Pons (tissue), 1 donor: ENCODE results near the gene DOK7.
"Not testable (repeated sequence)": the region's sequence is repeated elsewhere in the genome, so short reads cannot be mapped to it uniquely, and the experiment has no call there.

Source experiments
- DNase-seq: peaks from one replicate; pipeline ENCODE4 v3.0.0-alpha.2; 2016; ENCODE audit warnings: low spot score

The DOK7 gene

GRCh38 chr4:3502941-3503936 lies 40.1 kb downstream of the DOK7 start:
- DNase-seq, result no peak

- DNase-seq, result no peak
Observed at GRCh38 chr4:3505231-3505630, 42.1 kb downstream of the DOK7 start.

DNA sequence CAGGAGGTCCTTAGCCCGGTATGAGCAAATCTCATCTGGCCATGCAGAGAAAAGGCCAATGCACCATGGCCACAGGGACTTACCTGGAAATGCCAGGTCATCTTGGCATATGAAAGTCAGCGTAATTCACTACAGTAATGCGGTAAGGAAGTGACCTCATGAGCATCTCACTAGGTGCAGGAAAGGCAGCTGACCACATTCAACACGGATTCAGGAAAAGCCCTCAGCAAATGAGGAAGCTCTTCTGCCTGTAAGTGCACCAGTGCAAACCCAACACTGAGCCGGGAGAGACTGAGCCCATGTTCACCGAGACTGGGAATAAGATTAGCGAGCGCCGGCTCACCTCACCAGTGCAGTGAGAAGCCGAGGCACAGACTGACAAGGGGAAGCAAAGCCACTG lies 45.4 kb downstream of the DOK7 start:
- DNase-seq, result no peak

GRCh38 chr4:3510481-3510880 lies 47.4 kb downstream of the DOK7 start:
- no peak for DNase-seq

DNA sequence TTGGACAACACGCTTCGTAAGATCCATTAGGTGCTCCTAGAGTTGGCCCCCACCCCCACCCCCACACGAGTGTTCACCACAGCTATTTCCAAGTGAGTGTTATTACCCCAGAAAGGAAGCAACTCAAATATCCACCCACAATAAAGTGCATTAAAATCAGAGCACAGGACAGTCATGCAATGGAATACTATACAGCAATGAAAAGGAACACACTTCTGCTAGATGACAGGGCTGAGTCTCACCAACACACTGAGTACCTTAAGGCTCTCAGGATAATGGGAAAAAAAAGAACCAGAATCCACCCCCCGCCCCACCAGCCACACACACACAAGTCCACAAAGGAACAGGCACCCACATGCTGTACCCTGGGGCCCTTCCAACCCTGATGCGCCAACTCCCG lies 48.1 kb downstream of the DOK7 start:
- DNase-seq, result no peak

DNA sequence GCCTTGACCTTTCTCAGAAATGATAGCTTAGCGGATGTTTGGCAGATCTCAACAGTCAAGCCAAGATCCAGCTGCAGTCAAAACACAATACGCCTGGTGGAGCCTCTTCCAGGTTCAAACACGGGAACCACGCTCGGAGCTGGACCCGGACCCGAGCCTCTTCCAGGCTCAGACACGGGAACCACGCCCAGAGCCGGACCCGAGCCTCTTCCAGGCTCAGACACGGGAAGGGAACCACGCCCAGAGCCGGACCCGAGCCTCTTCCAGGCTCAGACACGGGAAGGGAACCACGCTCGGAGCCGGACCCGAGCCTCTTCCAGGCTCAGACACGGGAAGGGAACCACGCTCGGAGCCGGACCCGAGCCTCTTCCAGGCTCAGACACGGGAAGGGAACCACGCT lies 48.5 kb downstream of the DOK7 start:
- not testable (repeated sequence) for DNase-seq

DNA sequence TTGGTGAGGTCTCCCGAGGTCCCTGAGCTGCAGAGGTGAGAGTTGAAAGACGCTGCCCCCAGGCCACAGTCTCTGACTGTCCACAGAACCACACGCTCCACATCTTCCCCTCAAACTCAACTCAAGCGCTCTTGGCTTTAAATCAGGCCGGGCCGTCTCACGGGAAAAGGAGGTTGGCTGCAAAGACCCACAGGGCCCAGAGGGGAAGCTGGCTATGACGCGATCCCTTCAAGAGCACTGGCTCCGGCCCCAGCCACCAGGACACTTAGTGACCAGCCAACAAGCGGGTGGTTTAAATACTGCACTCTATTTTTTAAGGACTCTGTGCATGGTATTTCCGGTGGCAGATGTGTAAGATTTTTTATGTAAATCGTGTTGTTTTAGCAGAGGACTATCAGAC lies 49.2 kb downstream of the DOK7 start:
- no peak for DNase-seq

DNA sequence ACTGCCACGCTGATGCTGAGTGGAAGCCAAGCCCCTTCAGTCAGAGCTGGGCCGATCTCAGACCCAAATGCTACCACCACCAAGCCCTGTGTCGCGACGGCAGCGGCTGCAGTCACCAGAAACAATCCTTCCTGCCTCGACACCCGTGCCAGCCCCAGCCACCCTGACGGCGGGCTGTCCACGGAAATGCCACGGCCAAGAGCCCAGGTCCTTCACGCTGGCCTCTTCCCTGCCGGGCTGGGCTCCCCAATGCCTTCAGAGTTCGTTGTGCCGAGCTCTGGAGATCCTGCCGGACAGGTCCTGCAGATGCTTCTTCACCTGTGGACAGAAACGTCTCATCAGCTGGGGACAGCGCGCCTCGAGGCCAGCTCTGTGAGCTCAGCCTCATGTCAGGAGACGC lies 49.6 kb downstream of the DOK7 start:
- DNase-seq, result no peak

DNA sequence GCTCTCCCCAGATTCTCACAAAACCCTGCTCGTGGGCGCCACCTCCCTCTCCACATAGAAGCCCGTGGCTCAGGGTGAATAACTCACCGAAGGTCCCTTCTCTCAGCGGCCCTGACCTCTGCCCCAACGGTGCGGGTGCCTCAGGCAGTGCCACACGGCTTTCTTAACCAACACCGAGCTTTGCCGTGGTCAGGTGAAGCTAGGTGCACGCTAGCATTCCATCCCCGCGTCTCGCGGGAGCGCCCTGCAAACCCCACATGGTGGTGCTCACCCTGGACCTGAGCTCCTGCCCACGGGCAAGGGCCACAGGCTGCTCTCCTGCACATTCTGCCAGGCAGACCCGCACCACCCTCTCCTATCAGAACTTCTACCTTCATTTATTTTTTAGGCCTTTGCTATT lies 50.7 kb downstream of the DOK7 start:
- DNase-seq, result no peak

DNA sequence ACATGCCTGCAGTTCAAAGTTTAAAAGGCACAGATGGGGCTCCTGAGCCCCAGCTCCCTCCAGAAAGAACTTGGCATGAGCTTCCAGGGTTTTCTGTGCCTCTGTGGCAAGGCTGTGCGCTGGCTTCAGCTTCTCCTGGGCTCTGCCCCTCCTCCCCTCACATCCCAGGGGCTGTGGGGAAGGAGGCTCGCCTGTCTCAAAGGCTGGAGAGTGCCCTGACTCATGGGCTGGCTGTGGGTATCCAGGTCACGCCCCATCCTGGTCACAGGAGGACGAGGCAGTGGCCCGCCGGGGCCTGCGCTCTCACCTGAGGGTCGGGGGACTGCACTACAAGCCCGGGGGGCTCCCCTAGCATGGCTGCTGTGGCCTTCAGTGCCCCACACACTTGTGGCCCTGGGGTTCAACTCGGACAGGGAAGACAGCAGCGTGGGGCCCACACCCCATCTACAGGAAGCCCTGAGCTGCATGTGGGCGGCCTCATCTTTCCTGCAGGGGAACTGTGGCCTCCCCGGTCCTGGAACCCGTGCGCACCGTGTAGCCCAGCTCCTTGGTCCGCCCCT lies 51.2 kb downstream of the DOK7 start:
- no peak for DNase-seq

DNA sequence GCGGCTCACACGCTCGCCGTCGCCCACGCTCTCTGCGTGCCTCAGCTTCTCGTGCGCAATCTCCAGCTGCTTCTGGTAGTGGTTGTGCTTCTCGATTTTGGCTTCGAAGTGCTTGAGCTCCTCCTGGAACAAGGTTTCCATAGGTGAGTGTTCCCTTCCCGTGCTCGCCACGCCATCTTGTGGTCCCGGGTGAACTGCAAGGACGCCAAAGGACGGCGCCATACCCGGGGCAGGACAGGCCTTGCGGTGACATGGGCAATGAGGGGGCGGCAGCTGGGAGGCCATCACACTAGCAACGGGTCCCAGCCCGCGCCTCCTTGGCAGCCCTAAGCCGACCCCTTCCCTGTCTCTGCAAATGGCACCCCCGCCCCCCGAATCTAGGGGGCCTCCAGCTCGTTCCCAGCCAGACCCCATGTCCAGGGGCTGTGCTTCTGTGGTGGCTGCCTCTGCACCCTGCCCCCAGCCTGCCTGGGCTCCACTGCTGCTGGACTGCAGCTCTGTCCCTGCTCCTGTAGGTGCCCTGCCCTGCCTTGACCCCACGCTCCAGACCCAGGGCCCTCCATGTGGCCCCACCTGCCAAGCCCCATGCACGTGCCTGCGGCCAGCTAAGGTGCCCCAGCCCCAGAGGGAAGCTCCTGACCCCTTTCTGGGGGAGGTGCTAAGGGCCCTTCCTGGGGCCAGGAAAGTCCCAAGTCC lies 51.8 kb downstream of the DOK7 start:
- no peak for DNase-seq

DNA sequence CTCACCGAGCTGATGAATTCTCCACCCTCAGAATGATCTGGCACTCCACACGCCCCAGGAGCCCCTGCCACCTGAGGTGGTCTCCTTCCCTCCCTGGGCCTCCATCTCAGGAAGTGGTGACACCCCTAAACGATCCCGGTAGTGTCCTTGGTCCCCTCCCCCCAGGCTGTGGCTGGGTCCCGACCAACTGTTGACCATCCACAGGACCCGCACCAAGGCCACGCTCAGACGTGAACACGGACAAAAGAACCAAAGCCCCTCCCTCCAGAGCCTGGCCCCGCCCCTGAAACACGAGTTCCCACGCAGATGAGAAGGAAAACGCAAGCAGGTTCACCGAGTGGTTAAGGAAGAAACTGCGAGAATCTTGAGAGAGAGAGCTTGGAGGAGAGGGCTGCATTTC lies 52.5 kb downstream of the DOK7 start:
- no peak for DNase-seq

DNA sequence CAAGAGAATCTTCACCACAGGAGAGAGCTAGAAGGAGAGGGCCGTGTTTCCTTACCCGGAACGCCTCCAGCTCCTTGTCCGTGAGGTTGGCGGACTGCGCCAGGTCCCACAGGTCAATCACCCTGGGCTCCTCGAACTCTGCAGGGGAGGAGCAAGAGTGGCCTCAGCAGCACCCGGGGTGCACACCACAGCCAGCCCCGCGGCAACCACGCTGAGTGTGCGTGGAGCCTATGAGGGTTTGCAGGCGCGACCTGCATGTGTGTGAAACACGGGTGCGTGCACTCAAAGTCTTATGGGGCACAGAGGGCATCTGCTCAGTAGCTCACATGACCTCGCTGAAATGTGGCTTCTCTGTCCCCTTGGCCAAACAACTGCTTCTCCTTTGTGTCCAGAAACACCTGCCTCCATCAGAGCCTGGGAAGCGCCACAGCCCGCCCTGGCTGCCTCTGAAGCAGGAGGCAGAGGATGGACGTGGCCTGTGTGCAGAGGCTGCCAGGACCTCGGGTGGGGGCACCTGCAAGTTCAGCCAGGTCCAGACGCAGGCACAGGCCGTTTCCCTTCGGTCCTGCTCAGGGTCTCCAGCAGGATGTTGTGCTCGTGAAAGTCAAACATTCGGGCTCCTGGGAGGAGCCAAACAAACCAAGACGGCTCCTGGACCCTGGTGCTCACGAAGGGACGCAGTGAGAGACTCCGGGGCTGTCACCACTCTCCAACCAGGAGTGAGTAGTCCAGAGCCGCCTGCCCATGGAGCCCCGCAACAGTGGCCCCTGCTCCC lies 53.1 kb downstream of the DOK7 start:
- DNase-seq, result no peak

DNA sequence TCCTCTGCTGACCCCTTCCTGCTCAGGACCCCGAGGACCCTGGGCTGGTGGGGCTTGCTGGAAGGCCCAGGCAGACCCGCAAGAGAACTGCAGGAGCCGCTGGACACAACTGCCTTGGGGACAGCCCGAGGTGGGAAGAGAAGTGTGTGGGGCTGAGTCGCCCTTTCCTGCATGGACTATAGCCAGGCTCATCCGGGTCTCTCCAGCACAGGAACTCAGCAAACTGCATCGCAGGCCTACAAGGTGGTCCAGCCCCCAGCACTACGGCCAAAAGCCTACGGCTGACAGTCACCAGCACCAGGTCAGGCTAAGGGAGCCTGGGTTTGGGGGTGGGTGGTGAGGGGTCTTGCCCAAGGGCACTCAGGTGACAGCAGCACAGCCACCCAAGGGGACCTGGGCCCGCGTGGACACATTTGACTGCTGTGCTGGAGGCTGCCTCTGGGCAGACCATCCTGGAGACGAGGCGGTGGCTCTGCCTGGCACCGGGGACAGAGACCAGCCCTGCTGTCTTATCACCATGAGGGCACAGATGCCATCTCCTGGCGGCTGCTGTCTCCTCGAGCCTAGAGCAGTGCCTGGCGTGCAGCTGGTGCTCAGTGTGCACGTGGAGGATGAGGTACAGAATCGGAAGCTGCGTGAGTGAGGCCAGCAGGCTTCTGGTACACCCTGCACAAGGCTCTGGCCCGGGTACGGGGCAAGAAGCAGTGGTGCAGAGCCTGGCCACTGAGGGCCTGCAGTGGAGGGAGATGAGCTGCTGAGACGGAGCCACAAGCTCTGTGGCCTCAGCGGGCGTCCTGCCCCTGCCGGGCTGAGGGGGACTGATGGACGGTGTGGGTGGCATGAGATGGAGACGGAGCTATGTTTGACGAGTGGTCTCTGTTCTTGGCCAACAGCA lies 54.0 kb downstream of the DOK7 start:
- DNase-seq, result no peak

GRCh38 chr4:3517731-3518510 lies 54.8 kb downstream of the DOK7 start:
- DNase-seq, result no peak

GRCh38 chr4:3518511-3518880 lies 55.4 kb downstream of the DOK7 start:
- no peak for DNase-seq

- DNase-seq, result no peak
Observed at GRCh38 chr4:3518941-3519340, 55.8 kb downstream of the DOK7 start.

DNA sequence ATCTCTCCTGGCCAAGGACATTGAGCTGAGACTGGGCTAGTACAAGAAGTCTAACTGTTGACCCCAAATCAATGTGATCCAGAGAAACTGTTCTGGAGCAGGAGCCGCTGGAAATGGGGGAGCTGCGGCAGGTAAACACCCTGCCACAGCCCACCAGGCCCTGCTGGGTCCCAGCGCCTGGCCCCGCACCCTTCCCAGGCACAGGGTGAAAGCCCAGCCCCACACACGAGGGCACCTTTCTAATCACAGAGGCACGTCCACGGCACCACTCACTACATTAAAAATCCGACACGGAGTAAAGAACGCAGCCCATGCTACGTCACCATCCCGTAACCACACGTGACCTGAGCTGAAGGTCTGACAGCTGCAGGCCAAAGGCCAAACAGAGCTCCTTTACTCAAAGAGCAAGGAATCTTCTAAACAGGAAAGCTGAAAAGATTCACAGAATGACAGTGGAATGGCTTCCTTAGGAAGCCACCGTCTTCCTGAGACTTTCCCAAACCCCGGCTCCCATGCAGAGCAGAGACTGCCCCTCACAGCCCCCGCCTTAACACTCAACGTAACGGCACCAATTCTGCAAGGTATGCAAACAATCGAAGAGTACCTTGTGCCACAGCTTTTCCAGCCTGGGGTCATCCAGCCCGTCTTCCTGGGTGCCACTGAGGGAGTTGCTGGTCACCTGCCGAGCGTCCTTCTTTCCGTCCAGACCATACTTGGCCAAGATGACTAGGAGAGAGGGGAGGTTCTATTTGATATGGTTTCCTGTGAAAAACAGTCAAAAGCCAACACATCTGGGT lies 56.6 kb downstream of the DOK7 start:
- no peak for DNase-seq

DNA sequence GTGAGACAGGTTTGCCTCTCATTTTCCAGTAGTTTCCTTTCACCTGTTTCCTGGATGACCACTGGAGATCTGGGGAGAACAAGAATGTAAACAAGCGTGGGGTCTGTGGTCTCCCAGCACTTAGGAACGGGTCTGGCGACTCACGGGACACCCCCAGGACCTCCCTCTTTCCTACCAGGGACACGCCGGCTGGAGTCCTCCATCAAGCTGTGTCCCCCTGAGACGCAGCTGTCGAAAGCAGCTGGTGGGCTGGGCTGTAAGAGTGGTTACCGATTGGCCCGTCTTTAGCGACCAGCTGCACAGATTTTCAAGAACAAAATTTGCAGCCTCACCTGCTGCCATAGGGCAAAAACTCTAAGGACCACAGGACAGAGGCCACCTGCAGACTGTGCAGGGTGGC lies 57.2 kb downstream of the DOK7 start:
- DNase-seq, result no peak
